Astrocyte of the cerebellum (primary cell): ENCODE results near the gene STRN3.

Experiments used
- DNase-seq: peaks from one replicate; pipeline ENCODE4 v3.0.0-alpha.2; 2011; ENCODE audit warnings: low read depth
- H3K4me3 ChIP-seq: 2 replicates; pipeline ENCODE4 v1.5.1; 2011; ENCODE audit warnings: mild to moderate bottlenecking, low read depth, low read length, moderate library complexity
- in situ Hi-C: cut with HindIII; loops from 2 replicates; pipeline ENCODE4 v1.10.0; 2017; ENCODE audit warnings: low sequenced_read_pairs
- TF ChIP-seq, protein P1 (sequence below): IDR thresholded peaks from 2 replicates; pipeline ENCODE4 v1.5.1; 2012; ENCODE audit warnings: low read length, low read depth, moderate library complexity, mild to moderate bottlenecking; ENCODE audit errors: missing control alignments

Gene STRN3

DNA sequence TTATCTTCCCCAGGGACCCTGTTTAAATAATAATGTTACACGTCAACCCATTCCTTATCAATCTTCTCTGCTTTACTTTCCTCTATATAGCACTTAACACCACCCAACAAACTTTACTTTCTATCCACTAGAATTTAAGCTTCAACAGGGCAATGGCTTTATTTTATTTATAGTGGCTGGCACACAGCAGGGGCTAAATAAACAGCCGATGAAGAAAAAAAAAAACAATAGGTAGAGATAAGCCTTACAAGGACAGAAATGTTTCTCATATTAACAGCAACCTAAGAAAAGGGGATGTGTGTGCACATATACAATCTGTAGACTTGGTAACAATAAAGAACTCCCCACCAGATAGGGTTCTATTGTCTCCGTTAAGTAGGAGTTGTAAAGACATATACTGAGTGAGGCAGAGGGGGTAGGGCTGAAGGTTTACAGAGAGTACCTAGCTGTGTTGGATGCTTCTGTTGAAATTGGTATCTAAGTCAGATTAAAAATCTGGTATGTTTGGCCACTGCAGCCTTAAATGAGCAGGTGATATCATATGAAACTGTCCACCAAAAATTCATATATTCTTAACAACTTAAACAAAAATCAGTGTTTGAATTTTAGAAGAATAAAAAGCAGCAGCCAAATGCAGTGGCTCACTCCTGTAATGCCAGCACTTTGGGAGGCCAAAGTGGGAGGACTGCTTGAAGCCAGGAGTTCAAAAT lies 25.4 kb downstream of the STRN3 start:
- no peak overlapping the region for H3K4me3 ChIP-seq
- TF ChIP-seq, protein P1, sequence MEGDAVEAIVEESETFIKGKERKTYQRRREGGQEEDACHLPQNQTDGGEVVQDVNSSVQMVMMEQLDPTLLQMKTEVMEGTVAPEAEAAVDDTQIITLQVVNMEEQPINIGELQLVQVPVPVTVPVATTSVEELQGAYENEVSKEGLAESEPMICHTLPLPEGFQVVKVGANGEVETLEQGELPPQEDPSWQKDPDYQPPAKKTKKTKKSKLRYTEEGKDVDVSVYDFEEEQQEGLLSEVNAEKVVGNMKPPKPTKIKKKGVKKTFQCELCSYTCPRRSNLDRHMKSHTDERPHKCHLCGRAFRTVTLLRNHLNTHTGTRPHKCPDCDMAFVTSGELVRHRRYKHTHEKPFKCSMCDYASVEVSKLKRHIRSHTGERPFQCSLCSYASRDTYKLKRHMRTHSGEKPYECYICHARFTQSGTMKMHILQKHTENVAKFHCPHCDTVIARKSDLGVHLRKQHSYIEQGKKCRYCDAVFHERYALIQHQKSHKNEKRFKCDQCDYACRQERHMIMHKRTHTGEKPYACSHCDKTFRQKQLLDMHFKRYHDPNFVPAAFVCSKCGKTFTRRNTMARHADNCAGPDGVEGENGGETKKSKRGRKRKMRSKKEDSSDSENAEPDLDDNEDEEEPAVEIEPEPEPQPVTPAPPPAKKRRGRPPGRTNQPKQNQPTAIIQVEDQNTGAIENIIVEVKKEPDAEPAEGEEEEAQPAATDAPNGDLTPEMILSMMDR, result no peak
- in situ Hi-C loops, result no loop called here
- no peak for DNase-seq

DNA sequence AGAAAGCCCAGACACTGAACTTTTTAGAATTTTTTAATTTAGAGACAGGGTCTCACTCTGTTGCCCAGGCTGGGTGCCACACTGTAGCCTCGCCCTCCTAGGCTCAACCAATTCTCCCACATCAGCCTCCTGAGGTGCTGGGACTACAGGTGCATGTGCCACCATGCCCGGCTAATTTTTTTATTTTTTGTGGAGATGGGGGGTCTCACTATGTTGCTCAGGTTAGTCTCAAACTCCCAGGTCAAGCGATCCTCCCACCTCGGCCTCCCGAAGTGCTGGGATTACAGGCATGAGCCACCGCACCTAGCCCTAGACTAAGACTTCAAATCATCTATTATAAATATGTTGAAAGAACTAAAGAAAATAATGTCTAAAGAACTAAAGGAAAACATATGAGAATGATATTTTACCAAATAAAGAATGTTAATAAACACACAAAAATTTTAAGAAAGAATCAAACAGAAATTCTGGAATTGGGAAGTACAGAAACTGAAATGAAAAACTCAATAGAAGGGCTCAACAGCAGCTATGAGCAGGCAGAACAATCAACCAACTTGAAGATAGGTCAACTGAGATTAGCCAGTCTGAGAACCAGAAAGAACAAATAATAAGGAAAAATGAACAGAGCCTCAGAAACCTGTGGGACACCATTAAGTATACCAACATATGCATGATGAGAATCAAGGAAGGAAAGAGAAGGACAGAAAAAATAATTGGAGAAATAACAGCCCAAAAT lies 27.0 kb downstream of the STRN3 start:
- in situ Hi-C loops, result no loop called here
- no peak for DNase-seq
- TF ChIP-seq, protein P1, result no peak
- no peak overlapping the region for H3K4me3 ChIP-seq

DNA sequence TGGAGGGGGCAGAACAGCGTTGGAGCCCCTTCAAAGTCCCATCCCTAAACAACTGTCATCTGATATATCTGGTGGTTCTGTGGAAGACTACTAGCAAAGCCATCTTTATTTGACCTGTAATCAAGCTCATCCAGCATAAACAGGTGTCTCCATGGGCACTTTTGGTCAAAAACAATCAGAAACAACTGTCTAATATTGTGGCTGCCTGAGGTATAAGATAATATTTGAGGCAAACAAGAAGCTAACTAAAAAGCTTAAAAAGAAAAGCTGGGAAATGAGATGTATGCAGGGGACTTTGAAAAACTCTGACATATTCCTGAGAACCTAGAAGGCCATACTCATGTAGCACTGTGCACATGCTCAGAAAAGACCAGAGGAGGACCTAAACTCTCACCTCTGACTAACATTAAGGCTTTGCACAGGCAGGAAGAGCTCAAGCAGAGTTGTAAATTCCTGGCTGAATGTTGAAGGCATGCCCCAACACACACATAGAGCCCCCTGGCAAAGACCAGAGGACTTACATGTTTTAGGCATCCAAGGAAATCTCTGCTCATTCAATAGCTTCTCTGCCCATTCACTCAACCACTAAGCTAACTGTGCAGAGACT lies 28.0 kb downstream of the STRN3 start:
- TF ChIP-seq, protein P1, result no peak
- in situ Hi-C loops, result no loop called here
- H3K4me3 ChIP-seq, result no peak overlapping the region
- DNase-seq, result no peak

DNA sequence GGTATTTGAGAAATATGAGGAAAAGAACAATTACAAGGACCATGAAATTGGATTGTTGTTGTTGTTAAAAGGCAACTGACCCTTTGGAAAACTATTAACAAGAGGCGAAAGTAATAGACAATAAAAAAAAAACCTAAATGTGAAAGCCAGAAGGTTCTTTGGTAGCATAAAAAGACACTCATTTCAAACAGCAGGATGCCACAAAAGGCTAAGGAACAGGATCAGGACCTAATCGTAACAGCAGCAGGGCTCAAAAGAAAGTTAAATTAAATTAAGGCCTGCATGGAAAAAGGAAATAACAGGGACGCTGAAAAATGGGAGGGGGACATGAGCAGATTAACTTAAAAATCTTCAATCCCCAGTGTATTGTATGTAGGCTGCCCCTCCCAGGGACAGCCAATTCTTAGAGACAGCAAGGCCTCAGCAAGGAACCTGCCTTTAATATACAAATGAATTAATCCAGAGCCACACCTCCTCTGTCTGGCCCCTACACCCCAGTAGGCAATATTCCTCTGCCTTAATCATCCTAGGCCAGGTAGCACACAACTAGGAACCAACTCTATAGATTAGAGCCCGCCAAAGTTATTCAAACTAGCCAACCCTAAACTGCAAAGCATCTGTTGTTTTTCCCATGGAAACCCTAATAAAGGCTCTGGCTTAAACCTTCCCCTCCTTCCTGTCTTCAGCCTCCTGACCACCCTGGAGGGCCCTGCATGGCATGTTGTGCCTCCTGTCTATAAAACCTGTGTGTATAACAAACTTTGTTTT lies 29.1 kb downstream of the STRN3 start:
- no peak overlapping the region for H3K4me3 ChIP-seq
- TF ChIP-seq, protein P1, result no peak
- in situ Hi-C loops, result no loop called here
- DNase-seq, result no peak

DNA sequence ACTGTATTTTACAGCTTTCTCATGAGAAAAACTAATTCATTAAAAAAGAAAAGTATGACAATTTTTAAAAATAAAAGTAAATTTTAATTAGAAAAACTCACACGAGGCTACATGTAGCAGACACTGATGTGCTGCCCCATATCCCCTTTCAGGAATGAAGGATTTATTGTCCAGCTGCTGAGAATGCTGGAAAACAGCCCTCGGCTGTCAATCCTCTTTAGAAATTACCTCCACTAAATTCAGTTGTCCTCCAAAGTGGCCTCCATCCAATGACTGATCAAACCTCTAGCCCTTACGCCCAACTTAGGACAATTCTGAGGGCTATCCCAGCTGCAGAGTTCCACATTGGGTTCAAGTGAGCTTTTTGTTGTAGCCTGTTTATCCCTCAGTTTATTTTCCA lies 30.5 kb downstream of the STRN3 start:
- no peak overlapping the region for H3K4me3 ChIP-seq
- TF ChIP-seq, protein P1, result no peak
- in situ Hi-C loops, result no loop called here
- no peak for DNase-seq
